ENCODE data around the gene SLC66A2.

Gene SLC66A2

DNA sequence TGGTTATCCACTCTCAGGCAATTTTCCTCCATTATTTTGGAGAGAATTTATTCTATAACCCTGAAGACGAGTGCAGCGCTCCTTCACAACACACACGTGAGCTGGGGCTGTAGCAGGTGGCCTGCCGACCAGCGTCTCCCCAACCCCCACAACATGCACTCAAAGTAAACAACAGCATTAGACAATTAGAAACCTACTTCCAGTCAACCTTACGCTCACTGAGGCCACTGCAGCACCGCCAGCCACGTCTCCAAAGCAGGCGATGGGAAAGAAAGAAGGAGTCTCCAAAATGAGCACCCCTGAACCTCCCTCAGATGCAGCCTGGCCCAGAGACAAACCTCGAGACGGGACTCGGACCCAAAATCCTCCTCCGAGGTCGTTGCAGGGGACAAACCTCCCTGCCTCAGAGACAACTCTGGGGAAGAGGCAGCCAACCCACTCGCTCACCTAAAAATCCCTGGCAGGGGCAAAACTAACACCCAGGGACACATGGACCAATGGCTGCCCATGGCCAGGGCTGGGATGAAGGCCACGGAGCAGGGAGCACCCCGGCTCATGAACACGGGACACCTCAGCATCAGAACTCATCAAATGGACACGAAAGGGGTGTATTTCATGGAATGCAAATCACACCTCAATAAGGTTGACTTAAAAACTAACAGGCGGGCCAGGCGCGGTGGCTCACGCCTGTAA is 2.6 kb downstream of the SLC66A2 start:
- no peaks in the 10 kb centered on the region for H3K36me3 ChIP-seq (ENCODE audit: insufficient read depth, low read length)
- peak overlapping the region; percentile 65 for H3K9ac ChIP-seq (ENCODE audit: low read depth, low read length, poor library complexity, severe bottlenecking)
- no peaks in the 10 kb centered on the region for H3K9me2 ChIP-seq (replicated peaks; ENCODE audit: low read depth, low read length)
- H3K9me3 ChIP-seq (ENCODE audit: insufficient read depth, low read depth, low read length) = no peaks in the 10 kb centered on the region
- no peak for TF ChIP-seq EZH2phosphoT487 (IDR thresholded peaks at IDR 0.05; ENCODE audit: borderline replicate concordance)
- TF ChIP-seq, protein P1, sequence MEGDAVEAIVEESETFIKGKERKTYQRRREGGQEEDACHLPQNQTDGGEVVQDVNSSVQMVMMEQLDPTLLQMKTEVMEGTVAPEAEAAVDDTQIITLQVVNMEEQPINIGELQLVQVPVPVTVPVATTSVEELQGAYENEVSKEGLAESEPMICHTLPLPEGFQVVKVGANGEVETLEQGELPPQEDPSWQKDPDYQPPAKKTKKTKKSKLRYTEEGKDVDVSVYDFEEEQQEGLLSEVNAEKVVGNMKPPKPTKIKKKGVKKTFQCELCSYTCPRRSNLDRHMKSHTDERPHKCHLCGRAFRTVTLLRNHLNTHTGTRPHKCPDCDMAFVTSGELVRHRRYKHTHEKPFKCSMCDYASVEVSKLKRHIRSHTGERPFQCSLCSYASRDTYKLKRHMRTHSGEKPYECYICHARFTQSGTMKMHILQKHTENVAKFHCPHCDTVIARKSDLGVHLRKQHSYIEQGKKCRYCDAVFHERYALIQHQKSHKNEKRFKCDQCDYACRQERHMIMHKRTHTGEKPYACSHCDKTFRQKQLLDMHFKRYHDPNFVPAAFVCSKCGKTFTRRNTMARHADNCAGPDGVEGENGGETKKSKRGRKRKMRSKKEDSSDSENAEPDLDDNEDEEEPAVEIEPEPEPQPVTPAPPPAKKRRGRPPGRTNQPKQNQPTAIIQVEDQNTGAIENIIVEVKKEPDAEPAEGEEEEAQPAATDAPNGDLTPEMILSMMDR (conservative IDR thresholded peaks at IDR 0.05; ENCODE audit: low read length) = no peak
- peaks cover 45% of the 10 kb centered on the region for H3K4me1 ChIP-seq (ENCODE audit: insufficient read depth, low read length, poor library complexity, severe bottlenecking)
- H3F3A ChIP-seq (ENCODE audit: low read depth) = no peaks in the 10 kb centered on the region; the same call in 1 of the 2 replicates
- H4K20me1 ChIP-seq (ENCODE audit: insufficient read depth, low read length, poor library complexity, severe bottlenecking) = peaks cover 21% of the 10 kb centered on the region
- H3K4me3 ChIP-seq (ENCODE audit: low read length, poor library complexity, severe bottlenecking) = peak overlapping the region; percentile 83
- peak overlapping the region; percentile 92 for H3K4me2 ChIP-seq (ENCODE audit: low read depth, low read length, poor library complexity, severe bottlenecking)
- H2AFZ ChIP-seq (ENCODE audit: low read length) = no peak overlapping the region
- H3K79me2 ChIP-seq (ENCODE audit: insufficient read depth, low read length) = peaks cover 64% of the 10 kb centered on the region
- H3K27me3 ChIP-seq (ENCODE audit: insufficient read depth, low read length, poor library complexity, severe bottlenecking) = no peaks in the 10 kb centered on the region

DNA sequence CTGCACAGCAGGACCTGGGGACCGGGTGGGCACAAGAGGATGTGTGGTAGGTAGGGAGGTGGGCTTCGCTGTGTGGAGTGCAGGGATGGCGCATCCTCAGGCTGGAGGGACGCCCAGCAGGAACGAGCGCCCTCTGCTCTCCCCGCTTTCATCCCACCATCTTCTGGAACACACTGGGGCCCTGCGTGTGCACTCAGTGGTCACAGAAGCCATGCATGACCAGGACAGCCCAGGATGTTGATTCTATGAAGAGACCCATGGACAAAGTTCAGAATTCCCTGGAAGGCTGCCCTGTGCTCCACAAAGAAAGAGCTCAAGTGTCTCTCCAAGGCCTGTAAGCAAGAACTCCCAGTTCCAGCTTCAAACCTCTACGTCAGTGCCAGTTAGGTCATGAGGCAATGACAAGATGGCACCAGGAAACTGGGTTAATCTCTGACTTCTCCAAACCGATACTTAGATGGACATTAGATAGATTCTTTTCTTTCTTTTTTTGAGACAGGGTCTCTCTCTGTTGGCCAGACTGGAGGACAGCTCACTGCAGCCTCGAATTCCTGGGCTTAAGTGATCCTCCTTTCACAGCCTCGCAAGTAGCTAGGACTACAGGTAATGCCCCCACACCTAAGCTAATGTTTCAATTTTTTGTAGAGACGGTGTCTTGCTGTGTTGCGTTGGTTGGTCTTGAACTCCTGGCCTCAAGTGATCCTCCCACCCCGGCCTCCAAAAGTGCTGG is 3.4 kb downstream of the SLC66A2 start:
- Histone ChIP-seq H2AFZ (ENCODE audit: low read length) (no peak overlapping the region), H3K4me3 (ENCODE audit: low read length, poor library complexity, severe bottlenecking) (peak overlapping the region; percentile 83), H3K79me2 (ENCODE audit: insufficient read depth, low read length) (peaks cover 64% of the 10 kb centered on the region), H3F3A (ENCODE audit: low read depth) (no peaks in the 10 kb centered on the region), H3K4me1 (ENCODE audit: insufficient read depth, low read length, poor library complexity, severe bottlenecking) (peaks cover 45% of the 10 kb centered on the region), H3K9ac (ENCODE audit: low read depth, low read length, poor library complexity, severe bottlenecking) (no peak overlapping the region), H3K9me2 (replicated peaks; ENCODE audit: low read depth, low read length) (no peaks in the 10 kb centered on the region), H3K4me2 (ENCODE audit: low read depth, low read length, poor library complexity, severe bottlenecking) (peak overlapping the region; percentile 92), H4K20me1 (ENCODE audit: insufficient read depth, low read length, poor library complexity, severe bottlenecking) (peaks cover 21% of the 10 kb centered on the region), H3K9me3 (ENCODE audit: insufficient read depth, low read depth, low read length) (no peaks in the 10 kb centered on the region), H3K36me3 (ENCODE audit: insufficient read depth, low read length) (no peaks in the 10 kb centered on the region; the same call in 1 of the 2 replicates), H3K27me3 (ENCODE audit: insufficient read depth, low read length, poor library complexity, severe bottlenecking) (no peaks in the 10 kb centered on the region)
- no peak for TF ChIP-seq EZH2phosphoT487 (IDR thresholded peaks at IDR 0.05; ENCODE audit: borderline replicate concordance)
- TF ChIP-seq, protein P1 (conservative IDR thresholded peaks at IDR 0.05; ENCODE audit: low read length) = no peak

DNA sequence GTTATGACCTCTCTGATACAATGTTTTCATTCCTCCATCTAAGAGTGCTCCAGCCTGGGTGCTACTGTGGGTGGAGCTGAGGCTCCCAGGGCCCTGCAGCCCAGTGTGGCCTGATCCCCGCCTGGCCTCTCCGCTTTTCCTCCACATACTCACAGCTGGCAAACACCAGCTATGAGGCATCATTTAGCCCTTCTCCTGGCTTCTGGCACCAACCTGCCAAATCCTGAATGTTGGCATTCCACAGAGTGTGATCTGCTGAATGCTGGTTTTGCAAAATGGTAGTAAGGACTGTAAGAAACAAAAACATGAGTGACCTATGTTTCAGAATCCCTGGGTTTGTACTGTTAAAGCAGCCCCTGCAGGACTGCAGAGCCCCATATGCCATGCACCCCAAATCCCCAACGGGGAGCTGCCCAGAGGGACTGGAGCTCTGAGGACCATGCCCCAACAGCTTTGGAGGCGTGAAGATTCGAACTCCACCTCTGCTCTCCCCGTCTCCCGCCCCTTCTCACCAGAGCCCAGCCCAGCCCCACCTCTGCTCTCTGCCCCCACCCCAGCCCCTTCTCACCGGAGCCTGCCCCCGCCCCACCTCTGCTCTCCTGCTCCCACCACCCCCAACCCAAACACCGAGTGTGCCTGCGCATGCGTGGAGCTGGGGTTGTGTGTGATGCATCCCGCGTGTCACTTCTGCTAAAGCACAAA is 4.2 kb downstream of the SLC66A2 start:
- H3K36me3 ChIP-seq (ENCODE audit: insufficient read depth, low read length) = peaks cover under 1% of the 10 kb centered on the region; the same call in 1 of the 2 replicates
- H3K27me3 ChIP-seq (ENCODE audit: insufficient read depth, low read length, poor library complexity, severe bottlenecking) = no peaks in the 10 kb centered on the region
- peak overlapping the region; percentile 92 for H3K4me2 ChIP-seq (ENCODE audit: low read depth, low read length, poor library complexity, severe bottlenecking)
- H2AFZ ChIP-seq (ENCODE audit: low read length) = no peak overlapping the region
- H3K79me2 ChIP-seq (ENCODE audit: insufficient read depth, low read length) = peaks cover 64% of the 10 kb centered on the region
- no peak overlapping the region for H3K9ac ChIP-seq (ENCODE audit: low read depth, low read length, poor library complexity, severe bottlenecking)
- H3K9me2 ChIP-seq (replicated peaks; ENCODE audit: low read depth, low read length) = no peaks in the 10 kb centered on the region
- H4K20me1 ChIP-seq (ENCODE audit: insufficient read depth, low read length, poor library complexity, severe bottlenecking) = peaks cover 21% of the 10 kb centered on the region
- H3K9me3 ChIP-seq (ENCODE audit: insufficient read depth, low read depth, low read length) = no peaks in the 10 kb centered on the region
- no peak overlapping the region for H3K4me3 ChIP-seq (ENCODE audit: low read length, poor library complexity, severe bottlenecking)
- no peaks in the 10 kb centered on the region for H3F3A ChIP-seq (ENCODE audit: low read depth)
- H3K4me1 ChIP-seq (ENCODE audit: insufficient read depth, low read length, poor library complexity, severe bottlenecking) = peaks cover 45% of the 10 kb centered on the region
- no peak for TF ChIP-seq EZH2phosphoT487 (IDR thresholded peaks at IDR 0.05; ENCODE audit: borderline replicate concordance)
- TF ChIP-seq, protein P1 (conservative IDR thresholded peaks at IDR 0.05; ENCODE audit: low read length) = no peak
